Measurements from ENCODE around the gene DIP2C. TPM values are rescaled to one million over a fixed set of nuclear protein-coding genes. Genes with fewer than 3 reads are reported as not detected.

The DIP2C gene
- polyA plus RNA-seq, 2 donors: 2.2 to 2.7 TPM

- WGBS, 2 donors: 89 to 90% methylated on average over 18 of the region's 18 CpGs
Measured at GRCh38 chr10:359093-359492, 330.4 kb downstream of the DIP2C start.

GRCh38 chr10:357201-357950, 332.1 kb downstream of the DIP2C start:
- Histone ChIP-seq H3K9me3 (ENCODE audit: control insufficient read depth in 2 of 2, insufficient read depth in 1 of 2, low read depth in 1 of 2, low read length in 1 of 2) (no peaks in the 10 kb centered on the region), H3K4me3 (ENCODE audit: low read depth in 1 of 2, low read length in 2 of 2) (no peak overlapping the region), H3K27me3 (ENCODE audit: control insufficient read depth in 1 of 2, insufficient read depth in 2 of 2, low read length in 2 of 2) (no peaks in the 10 kb centered on the region), H3K4me1 (ENCODE audit: control insufficient read depth in 2 of 2, insufficient read depth in 2 of 2, low read length in 1 of 2) (no peaks in the 10 kb centered on the region), H3K27ac (ENCODE audit: low read depth in 2 of 2, low read length in 1 of 2) (no peak overlapping the region), H3K36me3 (ENCODE audit: control insufficient read depth in 2 of 2, insufficient read depth in 2 of 2, low read length in 1 of 2) (peaks cover 6 to 19% of the 10 kb centered on the region in 2 donors)
- 96% methylated on average over 40 of the region's 40 CpGs for WGBS, 2 donors

More at GRCh38 chr10:359093-359492, 330.4 kb downstream of the DIP2C start:
- Histone ChIP-seq H3K4me1 (ENCODE audit: control insufficient read depth in 2 of 2, insufficient read depth in 2 of 2, low read length in 1 of 2) (no peaks in the 10 kb centered on the region), H3K27ac (ENCODE audit: low read depth in 2 of 2, low read length in 1 of 2) (no peak overlapping the region), H3K9me3 (ENCODE audit: control insufficient read depth in 2 of 2, insufficient read depth in 1 of 2, low read depth in 1 of 2, low read length in 1 of 2) (no peaks in the 10 kb centered on the region), H3K36me3 (ENCODE audit: control insufficient read depth in 2 of 2, insufficient read depth in 2 of 2, low read length in 1 of 2) (peaks cover 9 to 20% of the 10 kb centered on the region in 2 donors), H3K27me3 (ENCODE audit: control insufficient read depth in 1 of 2, insufficient read depth in 2 of 2, low read length in 2 of 2) (no peaks in the 10 kb centered on the region), H3K4me3 (ENCODE audit: low read depth in 1 of 2, low read length in 2 of 2) (no peak overlapping the region)

GRCh38 chr10:356452-356851, 333.0 kb downstream of the DIP2C start:
- Histone ChIP-seq H3K4me1 (ENCODE audit: control insufficient read depth in 2 of 2, insufficient read depth in 2 of 2, low read length in 1 of 2) (no peaks in the 10 kb centered on the region), H3K4me3 (ENCODE audit: low read depth in 1 of 2, low read length in 2 of 2) (no peak overlapping the region), H3K27ac (ENCODE audit: low read depth in 2 of 2, low read length in 1 of 2) (no peak overlapping the region), H3K9me3 (ENCODE audit: control insufficient read depth in 2 of 2, insufficient read depth in 1 of 2, low read depth in 1 of 2, low read length in 1 of 2) (no peaks in the 10 kb centered on the region), H3K27me3 (ENCODE audit: control insufficient read depth in 1 of 2, insufficient read depth in 2 of 2, low read length in 2 of 2) (no peaks in the 10 kb centered on the region), H3K36me3 (ENCODE audit: control insufficient read depth in 2 of 2, insufficient read depth in 2 of 2, low read length in 1 of 2) (peaks cover 6 to 16% of the 10 kb centered on the region in 2 donors)
- 86 to 88% methylated on average over 8 of the region's 8 CpGs for WGBS, 2 donors

GRCh38 chr10:354901-355617, 334.4 kb downstream of the DIP2C start:
- Histone ChIP-seq H3K4me1 (ENCODE audit: control insufficient read depth in 2 of 2, insufficient read depth in 2 of 2, low read length in 1 of 2) (no peaks in the 10 kb centered on the region), H3K4me3 (ENCODE audit: low read depth in 1 of 2, low read length in 2 of 2) (no peak overlapping the region), H3K27ac (ENCODE audit: low read depth in 2 of 2, low read length in 1 of 2) (no peak overlapping the region), H3K36me3 (ENCODE audit: control insufficient read depth in 2 of 2, insufficient read depth in 2 of 2, low read length in 1 of 2) (peaks cover 6 to 16% of the 10 kb centered on the region in 2 donors), H3K9me3 (ENCODE audit: control insufficient read depth in 2 of 2, insufficient read depth in 1 of 2, low read depth in 1 of 2, low read length in 1 of 2) (no peaks in the 10 kb centered on the region), H3K27me3 (ENCODE audit: control insufficient read depth in 1 of 2, insufficient read depth in 2 of 2, low read length in 2 of 2) (no peaks in the 10 kb centered on the region)
- 88 to 93% methylated on average over 20 of the region's 20 CpGs for WGBS, 2 donors

GRCh38 chr10:352476-353235, 336.8 kb downstream of the DIP2C start:
- Histone ChIP-seq H3K27me3 (ENCODE audit: control insufficient read depth in 1 of 2, insufficient read depth in 2 of 2, low read length in 2 of 2) (no peaks in the 10 kb centered on the region), H3K4me1 (ENCODE audit: control insufficient read depth in 2 of 2, insufficient read depth in 2 of 2, low read length in 1 of 2) (no peaks in the 10 kb centered on the region), H3K9me3 (ENCODE audit: control insufficient read depth in 2 of 2, insufficient read depth in 1 of 2, low read depth in 1 of 2, low read length in 1 of 2) (no peaks in the 10 kb centered on the region), H3K36me3 (ENCODE audit: control insufficient read depth in 2 of 2, insufficient read depth in 2 of 2, low read length in 1 of 2) (peaks cover 6 to 23% of the 10 kb centered on the region in 2 donors), H3K27ac (ENCODE audit: low read depth in 2 of 2, low read length in 1 of 2) (no peak overlapping the region), H3K4me3 (ENCODE audit: low read depth in 1 of 2, low read length in 2 of 2) (no peak overlapping the region)
- 88 to 93% methylated on average over 21 of the region's 21 CpGs for WGBS, 2 donors

GRCh38 chr10:351770-352334, 337.6 kb downstream of the DIP2C start:
- H3K9me3 ChIP-seq (ENCODE audit: control insufficient read depth in 2 of 2, insufficient read depth in 1 of 2, low read depth in 1 of 2, low read length in 1 of 2): no peaks in the 10 kb centered on the region
- H3K27ac ChIP-seq (ENCODE audit: low read depth in 2 of 2, low read length in 1 of 2): no peak overlapping the region
- H3K36me3 ChIP-seq (ENCODE audit: control insufficient read depth in 2 of 2, insufficient read depth in 2 of 2, low read length in 1 of 2): peaks cover 6 to 19% of the 10 kb centered on the region in 2 donors
- no peaks in the 10 kb centered on the region for H3K4me1 ChIP-seq (ENCODE audit: control insufficient read depth in 2 of 2, insufficient read depth in 2 of 2, low read length in 1 of 2)
- H3K27me3 ChIP-seq (ENCODE audit: control insufficient read depth in 1 of 2, insufficient read depth in 2 of 2, low read length in 2 of 2): no peaks in the 10 kb centered on the region
- no peak overlapping the region for H3K4me3 ChIP-seq (ENCODE audit: low read depth in 1 of 2, low read length in 2 of 2)
- 90% methylated on average over 13 of the region's 13 CpGs for WGBS, 2 donors

- no peak overlapping the region for H3K4me3 ChIP-seq (ENCODE audit: low read depth in 1 of 2, low read length in 2 of 2)
- H3K9me3 ChIP-seq (ENCODE audit: control insufficient read depth in 2 of 2, insufficient read depth in 1 of 2, low read depth in 1 of 2, low read length in 1 of 2): no peaks in the 10 kb centered on the region
- H3K36me3 ChIP-seq (ENCODE audit: control insufficient read depth in 2 of 2, insufficient read depth in 2 of 2, low read length in 1 of 2): peaks cover 6 to 16% of the 10 kb centered on the region in 2 donors
- 90 to 94% methylated on average over 35 of the region's 35 CpGs for WGBS, 2 donors
- H3K27me3 ChIP-seq (ENCODE audit: control insufficient read depth in 1 of 2, insufficient read depth in 2 of 2, low read length in 2 of 2): no peaks in the 10 kb centered on the region
- no peaks in the 10 kb centered on the region for H3K4me1 ChIP-seq (ENCODE audit: control insufficient read depth in 2 of 2, insufficient read depth in 2 of 2, low read length in 1 of 2)
- no peak overlapping the region for H3K27ac ChIP-seq (ENCODE audit: low read depth in 2 of 2, low read length in 1 of 2)
Measured at GRCh38 chr10:350981-351501, 338.4 kb downstream of the DIP2C start.

- peaks cover 0 to 15% of the 10 kb centered on the region in 2 donors for H3K36me3 ChIP-seq (ENCODE audit: control insufficient read depth in 2 of 2, insufficient read depth in 2 of 2, low read length in 1 of 2)
- no peaks in the 10 kb centered on the region for H3K27me3 ChIP-seq (ENCODE audit: control insufficient read depth in 1 of 2, insufficient read depth in 2 of 2, low read length in 2 of 2)
- no peak overlapping the region for H3K4me3 ChIP-seq (ENCODE audit: low read depth in 1 of 2, low read length in 2 of 2)
- H3K27ac ChIP-seq (ENCODE audit: low read depth in 2 of 2, low read length in 1 of 2): no peak overlapping the region
- H3K9me3 ChIP-seq (ENCODE audit: control insufficient read depth in 2 of 2, insufficient read depth in 1 of 2, low read depth in 1 of 2, low read length in 1 of 2): no peaks in the 10 kb centered on the region
- H3K4me1 ChIP-seq (ENCODE audit: control insufficient read depth in 2 of 2, insufficient read depth in 2 of 2, low read length in 1 of 2): no peaks in the 10 kb centered on the region
- WGBS, 2 donors: 95 to 96% methylated on average over 24 of the region's 24 CpGs
Measured at GRCh38 chr10:349081-349480, 340.4 kb downstream of the DIP2C start.

GRCh38 chr10:348456-348855, 341.0 kb downstream of the DIP2C start:
- Histone ChIP-seq H3K27ac (ENCODE audit: low read depth in 2 of 2, low read length in 1 of 2) (no peak overlapping the region), H3K4me1 (ENCODE audit: control insufficient read depth in 2 of 2, insufficient read depth in 2 of 2, low read length in 1 of 2) (no peaks in the 10 kb centered on the region), H3K36me3 (ENCODE audit: control insufficient read depth in 2 of 2, insufficient read depth in 2 of 2, low read length in 1 of 2) (peaks cover 0 to 15% of the 10 kb centered on the region in 2 donors), H3K9me3 (ENCODE audit: control insufficient read depth in 2 of 2, insufficient read depth in 1 of 2, low read depth in 1 of 2, low read length in 1 of 2) (no peaks in the 10 kb centered on the region), H3K4me3 (ENCODE audit: low read depth in 1 of 2, low read length in 2 of 2) (no peak overlapping the region), H3K27me3 (ENCODE audit: control insufficient read depth in 1 of 2, insufficient read depth in 2 of 2, low read length in 2 of 2) (no peaks in the 10 kb centered on the region)
- WGBS, 2 donors: 95 to 96% methylated on average over 17 of the region's 17 CpGs

Data from esophagus (tissue), 2 donors.